HG02970 (cell line): ENCODE data around the gene FRMD5.

Source experiments
- ATAC-seq: cut with Tn5 transposase; IDR thresholded peaks from one replicate; pipeline ENCODE4 v1.9.1; 2021; ENCODE audit warnings: mild to moderate bottlenecking, moderate library complexity, moderate number of reproducible peaks; ENCODE audit not compliant: unreplicated experiment, low FRiP score

FRMD5 gene

DNA sequence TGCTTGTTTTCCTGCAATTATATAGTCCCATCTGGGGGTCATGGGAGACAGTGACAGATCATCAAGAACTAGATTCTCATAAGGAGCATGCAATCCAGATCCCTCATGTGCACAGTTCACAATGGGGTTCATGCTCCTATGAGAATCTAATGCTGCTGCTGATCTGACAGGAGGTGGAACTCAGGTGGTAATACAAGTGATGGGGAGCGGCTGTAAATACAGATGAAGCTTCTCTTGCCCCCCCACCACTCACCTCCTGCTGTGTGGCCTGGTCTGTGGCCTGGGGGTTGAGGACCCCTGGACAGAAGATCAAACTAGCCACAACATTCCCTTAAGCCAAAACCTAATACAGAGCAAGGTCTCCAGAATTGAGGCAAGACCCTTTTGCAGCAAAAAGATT is 207.1 kb downstream of the FRMD5 start:
- no peak for ATAC-seq

GRCh38 chr15:43985976-43986680 is 208.9 kb downstream of the FRMD5 start:
- ATAC-seq: no peak

GRCh38 chr15:43981576-43981975 is 213.5 kb downstream of the FRMD5 start:
- no peak for ATAC-seq

DNA sequence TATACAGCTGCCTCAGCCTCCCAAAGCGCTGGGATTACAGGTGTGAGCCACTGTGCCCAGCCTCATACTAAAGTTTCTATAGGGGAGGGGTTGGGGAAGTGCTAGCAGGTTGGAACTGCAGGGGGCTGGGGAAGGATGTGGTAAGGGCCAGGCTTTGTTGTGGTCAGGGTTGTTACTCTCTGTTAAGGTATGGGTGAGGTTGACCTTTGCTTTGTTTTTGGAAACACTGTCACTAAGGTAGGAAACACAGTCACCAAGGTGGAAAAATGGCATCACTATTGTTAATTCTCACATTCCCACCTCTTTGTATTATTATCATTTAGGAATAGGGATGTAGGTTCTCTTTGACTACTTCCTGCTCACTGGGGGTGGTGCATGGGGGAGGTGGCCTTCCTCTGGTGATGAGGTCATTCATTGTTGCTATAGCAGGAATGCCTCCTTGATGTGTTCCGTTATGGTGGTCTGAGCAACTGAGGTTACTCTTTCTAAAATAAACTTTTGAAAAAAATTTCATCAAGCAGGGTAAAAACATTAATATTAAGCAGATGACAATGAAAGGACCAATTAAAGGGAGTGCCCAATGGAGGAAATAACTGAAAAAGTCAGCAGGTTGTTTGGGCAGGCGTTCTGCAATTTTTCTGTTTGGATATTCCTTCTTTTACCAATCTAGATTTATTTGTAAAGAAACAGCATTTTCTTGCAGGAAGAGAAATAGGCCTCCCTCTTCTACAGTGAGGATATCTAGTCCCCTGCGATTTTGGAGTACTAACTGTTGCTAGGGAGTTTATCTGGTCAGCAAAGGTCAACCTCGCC is 217.8 kb downstream of the FRMD5 start:
- ATAC-seq: no peak

DNA sequence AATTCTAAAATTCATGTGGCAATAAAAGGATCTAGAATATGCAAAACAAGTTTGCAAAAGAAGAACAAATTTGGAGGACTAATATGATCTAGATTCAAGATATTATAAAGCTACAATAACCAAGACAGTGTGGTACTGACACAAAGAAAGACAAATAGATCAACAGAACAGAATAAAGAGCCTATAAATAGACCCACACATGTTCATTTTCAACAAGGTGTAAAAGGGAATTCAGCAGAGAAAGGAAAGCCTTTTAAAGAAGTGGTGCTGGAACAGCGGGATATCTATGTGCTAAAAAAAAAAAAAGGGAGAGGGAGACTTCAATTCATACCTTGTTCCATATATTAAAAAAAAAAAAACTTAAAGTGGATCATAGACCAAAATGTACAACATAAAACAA is 219.3 kb downstream of the FRMD5 start:
- no peak for ATAC-seq

GRCh38 chr15:43975326-43975725 is 219.7 kb downstream of the FRMD5 start:
- no peak for ATAC-seq

DNA sequence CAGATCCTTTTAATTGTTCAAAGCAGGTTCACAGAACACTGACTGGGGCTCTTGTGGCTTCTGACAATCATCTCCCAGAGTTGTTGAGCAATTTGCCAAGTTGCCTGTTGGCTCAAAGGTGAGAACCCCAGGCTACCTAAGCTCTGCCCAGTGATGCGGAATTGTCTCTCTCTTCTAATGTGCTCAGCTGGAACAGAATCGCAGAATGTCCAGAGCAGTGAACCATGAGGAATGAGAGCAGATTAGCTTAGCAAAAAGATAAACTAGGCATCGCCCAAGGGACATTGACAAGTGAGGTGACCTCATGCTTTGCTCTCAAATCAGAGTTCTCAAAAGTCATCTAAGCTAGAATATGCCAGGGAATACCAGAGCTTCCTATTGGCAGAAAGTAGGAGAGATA is 220.2 kb downstream of the FRMD5 start:
- no peak for ATAC-seq

DNA sequence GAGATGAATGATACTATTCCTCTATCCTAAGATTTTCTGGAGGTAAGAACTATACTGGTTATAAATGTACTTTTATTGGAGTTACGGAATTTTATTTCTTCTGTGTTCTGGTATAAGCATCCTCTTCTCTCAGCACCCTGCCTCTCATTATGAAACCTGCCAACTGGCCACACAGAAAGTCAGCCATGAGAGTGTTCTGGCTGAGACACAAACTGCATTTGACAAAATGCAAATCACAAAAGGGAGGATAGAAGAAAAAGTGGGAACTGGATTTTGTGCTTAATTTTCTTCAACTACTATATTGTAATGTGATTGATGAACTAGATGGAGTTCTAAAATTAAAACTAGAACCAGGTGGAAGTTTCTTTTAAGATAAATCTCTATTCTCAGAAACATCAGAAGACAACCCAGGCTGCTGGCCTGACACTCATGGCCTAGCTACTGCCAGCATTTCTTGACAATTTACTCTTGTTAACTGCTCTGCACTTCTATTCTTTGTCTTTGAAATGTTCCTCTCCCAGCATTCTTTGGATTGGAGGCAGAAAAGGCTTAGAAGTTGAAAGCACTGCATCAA is 225.2 kb downstream of the FRMD5 start:
- ATAC-seq: no peak

GRCh38 chr15:43968551-43968950 is 226.5 kb downstream of the FRMD5 start:
- no peak for ATAC-seq

DNA sequence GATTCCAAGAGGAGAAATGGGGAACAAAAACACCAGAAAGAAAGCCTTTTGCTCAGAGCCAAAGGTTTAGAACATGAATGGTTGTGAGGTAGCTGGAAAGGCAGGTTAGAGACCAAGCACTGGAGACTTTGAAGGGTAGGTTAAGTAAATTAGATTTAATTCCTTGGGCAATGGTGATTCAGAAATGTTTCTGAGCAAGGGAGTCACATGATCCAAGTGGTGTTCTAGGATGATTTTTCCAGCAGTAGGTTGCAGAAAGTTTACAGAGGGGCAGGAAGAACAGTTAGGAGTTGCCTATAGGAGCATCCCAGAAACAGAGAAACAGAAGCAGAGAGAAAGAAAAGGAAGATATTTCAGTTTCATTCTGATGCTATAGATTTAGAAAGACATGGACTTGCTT is 228.4 kb downstream of the FRMD5 start:
- no peak for ATAC-seq

GRCh38 chr15:43958861-43959330 is 236.2 kb downstream of the FRMD5 start:
- no peak for ATAC-seq

DNA sequence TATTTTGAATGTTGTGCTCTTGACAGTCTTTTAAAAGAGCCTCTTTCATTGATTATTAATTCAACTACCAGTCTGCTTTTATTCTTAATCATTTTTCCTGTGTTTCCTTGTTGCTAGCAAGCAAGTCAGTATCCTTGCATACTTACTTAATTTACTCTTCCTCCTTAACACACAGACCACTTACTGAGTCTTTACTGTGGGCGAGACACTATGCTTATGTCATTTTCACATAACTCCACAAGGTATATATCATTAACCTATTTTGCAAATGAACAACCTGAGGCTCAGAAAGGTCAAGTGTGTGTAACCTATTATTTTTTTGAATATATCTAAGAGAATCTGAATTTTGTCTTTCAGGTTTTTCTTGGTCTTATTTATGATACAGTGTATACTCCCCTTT is 237.3 kb downstream of the FRMD5 start:
- no peak for ATAC-seq

GRCh38 chr15:43955140-43955539 is 239.9 kb downstream of the FRMD5 start:
- ATAC-seq: no peak

- no peak for ATAC-seq
Measured at GRCh38 chr15:43954181-43954621, 240.9 kb downstream of the FRMD5 start.

DNA sequence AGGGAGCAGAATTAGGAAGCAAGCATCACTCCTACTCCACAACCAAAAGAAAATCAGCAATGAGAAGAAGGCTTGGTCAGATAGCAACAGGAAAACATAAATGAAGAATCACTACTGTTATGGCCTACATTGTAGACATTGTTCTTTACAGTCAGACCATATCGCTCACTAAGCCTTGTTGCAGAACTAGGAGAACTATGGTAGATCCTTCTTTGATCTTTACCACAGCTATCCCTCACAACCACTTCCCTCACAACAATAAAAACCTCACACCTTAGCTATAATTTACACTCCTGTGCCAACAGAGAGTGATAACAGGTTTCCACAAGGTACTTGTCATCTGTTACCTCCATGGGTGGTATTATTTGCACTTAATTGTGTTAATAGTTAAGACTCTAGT is 241.7 kb downstream of the FRMD5 start:
- ATAC-seq: no peak

GRCh38 chr15:43950531-43950930 is 244.5 kb downstream of the FRMD5 start:
- ATAC-seq: no peak

DNA sequence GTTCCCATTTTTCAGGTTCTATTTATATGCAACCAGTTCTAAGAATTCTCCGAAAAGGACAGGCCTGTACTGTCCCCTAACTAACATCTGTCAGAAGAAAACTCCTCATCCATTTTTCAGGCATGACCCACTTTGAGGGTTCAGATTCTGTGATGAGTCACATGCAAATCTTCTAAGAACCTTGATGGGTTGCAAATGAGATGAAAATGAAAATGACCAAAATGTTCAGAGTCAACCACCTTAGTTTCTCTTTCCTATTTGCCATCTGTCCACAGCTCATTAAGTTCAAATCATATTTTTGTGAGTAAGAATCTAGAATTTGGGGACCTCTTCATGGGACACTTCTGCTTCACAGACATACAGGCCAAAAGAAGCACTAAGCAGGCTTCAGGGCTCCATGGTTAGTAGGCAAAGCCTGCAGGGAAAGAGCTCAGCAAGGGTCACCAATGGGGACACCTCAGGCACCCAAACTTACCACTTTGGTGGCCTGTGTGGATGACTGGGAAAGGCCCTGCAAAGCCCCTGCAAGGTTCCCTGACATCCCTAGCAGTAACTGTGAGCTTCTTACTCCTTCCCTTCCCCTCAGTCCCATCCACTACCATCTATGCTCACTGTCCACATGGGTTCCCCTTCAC is 246.3 kb downstream of the FRMD5 start:
- ATAC-seq: no peak

DNA sequence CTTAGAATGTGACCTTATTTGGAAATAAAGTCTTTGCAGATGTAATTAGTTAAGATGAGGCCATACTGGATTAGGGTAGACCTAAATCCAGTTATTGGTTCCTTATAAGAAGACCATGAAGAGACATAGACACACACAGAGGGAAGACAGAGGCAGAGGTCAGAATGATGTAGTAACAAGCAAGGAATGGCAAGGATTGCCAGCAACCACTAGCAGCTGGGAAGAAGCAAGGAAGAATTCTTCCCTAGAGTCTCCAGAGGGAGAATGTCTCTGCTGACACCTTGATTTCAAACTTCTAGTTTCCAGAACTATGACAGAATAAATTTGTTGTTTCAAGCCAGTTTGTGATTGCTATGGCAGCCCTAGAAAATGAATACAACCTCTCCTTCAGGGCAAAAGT is 251.6 kb downstream of the FRMD5 start:
- no peak for ATAC-seq

GRCh38 chr15:43942194-43942593 is 252.9 kb downstream of the FRMD5 start:
- no peak for ATAC-seq

- ATAC-seq: no peak
Measured at GRCh38 chr15:43941555-43941954, 253.5 kb downstream of the FRMD5 start.

- no peak for ATAC-seq
Measured at GRCh38 chr15:43941071-43941470, 254.0 kb downstream of the FRMD5 start.
